ES-I3 (cell line): ENCODE data around the gene MCF2L.

ENCODE experiments used
- H3K36me3 ChIP-seq: 2 replicates; pipeline ENCODE4 v1.6.1; 2013; ENCODE audit warnings: mild to moderate bottlenecking, low read length, control low read depth, moderate library complexity; ENCODE audit not compliant: insufficient read depth
- H3K4me1 ChIP-seq: 2 replicates; pipeline ENCODE4 v1.6.1; 2013; ENCODE audit warnings: mild to moderate bottlenecking, control low read depth, low read length; ENCODE audit not compliant: insufficient read depth
- H3K9ac ChIP-seq: 2 replicates; pipeline ENCODE4 v1.6.1; 2013; ENCODE audit warnings: low read depth, mild to moderate bottlenecking, low read length, moderate library complexity
- H3K9me3 ChIP-seq: 2 replicates; pipeline ENCODE4 v1.6.1; 2013; ENCODE audit warnings: mild to moderate bottlenecking, low read length, moderate library complexity; ENCODE audit not compliant: control insufficient read depth, insufficient read depth

Gene MCF2L

GRCh38 chr13:113080361-113080831 lies 111.4 kb downstream of the MCF2L start:
- no peaks in the 10 kb centered on the region for H3K4me1 ChIP-seq
- no peak overlapping the region for H3K9ac ChIP-seq
- no peaks in the 10 kb centered on the region for H3K9me3 ChIP-seq
- no peaks in the 10 kb centered on the region for H3K36me3 ChIP-seq

- no peaks in the 10 kb centered on the region for H3K36me3 ChIP-seq
- no peak overlapping the region for H3K9ac ChIP-seq
- no peaks in the 10 kb centered on the region for H3K9me3 ChIP-seq
- H3K4me1 ChIP-seq, result no peaks in the 10 kb centered on the region
Measured at GRCh38 chr13:113080901-113081521, 112.0 kb downstream of the MCF2L start.

- Histone ChIP-seq H3K9ac (no peak overlapping the region), H3K9me3 (no peaks in the 10 kb centered on the region), H3K4me1 (no peaks in the 10 kb centered on the region), H3K36me3 (no peaks in the 10 kb centered on the region)
Measured at GRCh38 chr13:113082198-113083021, 113.4 kb downstream of the MCF2L start.

- H3K9me3 ChIP-seq, result no peaks in the 10 kb centered on the region
- H3K4me1 ChIP-seq, result no peaks in the 10 kb centered on the region
- H3K9ac ChIP-seq, result no peak overlapping the region
- no peaks in the 10 kb centered on the region for H3K36me3 ChIP-seq
Measured at GRCh38 chr13:113083022-113083373, 114.0 kb downstream of the MCF2L start.

- H3K9ac ChIP-seq, result no peak overlapping the region
- H3K9me3 ChIP-seq, result no peaks in the 10 kb centered on the region
- no peaks in the 10 kb centered on the region for H3K4me1 ChIP-seq
- no peaks in the 10 kb centered on the region for H3K36me3 ChIP-seq
Measured at GRCh38 chr13:113083402-113084061, 114.5 kb downstream of the MCF2L start.

GRCh38 chr13:113084094-113084942 lies 115.3 kb downstream of the MCF2L start:
- Histone ChIP-seq H3K9ac (no peak overlapping the region), H3K9me3 (no peaks in the 10 kb centered on the region), H3K4me1 (no peaks in the 10 kb centered on the region), H3K36me3 (no peaks in the 10 kb centered on the region)

- H3K9ac ChIP-seq, result no peak overlapping the region
- no peaks in the 10 kb centered on the region for H3K9me3 ChIP-seq
- H3K36me3 ChIP-seq, result no peaks in the 10 kb centered on the region
- no peaks in the 10 kb centered on the region for H3K4me1 ChIP-seq
Measured at GRCh38 chr13:113084943-113085540, 116.0 kb downstream of the MCF2L start.

GRCh38 chr13:113086031-113086750 lies 117.2 kb downstream of the MCF2L start:
- Histone ChIP-seq H3K9me3 (no peaks in the 10 kb centered on the region), H3K36me3 (no peaks in the 10 kb centered on the region), H3K4me1 (no peaks in the 10 kb centered on the region), H3K9ac (no peak overlapping the region)

- Histone ChIP-seq H3K4me1 (no peaks in the 10 kb centered on the region), H3K9ac (no peak overlapping the region), H3K36me3 (no peaks in the 10 kb centered on the region), H3K9me3 (no peaks in the 10 kb centered on the region)
Measured at GRCh38 chr13:113086991-113087922, 118.2 kb downstream of the MCF2L start.

GRCh38 chr13:113087923-113088690 lies 119.1 kb downstream of the MCF2L start:
- Histone ChIP-seq H3K9ac (no peak overlapping the region), H3K4me1 (no peaks in the 10 kb centered on the region), H3K36me3 (no peaks in the 10 kb centered on the region), H3K9me3 (no peaks in the 10 kb centered on the region)

- Histone ChIP-seq H3K9ac (no peak overlapping the region), H3K9me3 (no peaks in the 10 kb centered on the region), H3K36me3 (no peaks in the 10 kb centered on the region), H3K4me1 (no peaks in the 10 kb centered on the region)
Measured at GRCh38 chr13:113088691-113089020, 119.6 kb downstream of the MCF2L start.

- no peak overlapping the region for H3K9ac ChIP-seq
- H3K9me3 ChIP-seq, result no peaks in the 10 kb centered on the region
- H3K4me1 ChIP-seq, result no peaks in the 10 kb centered on the region
- H3K36me3 ChIP-seq, result no peaks in the 10 kb centered on the region
Measured at GRCh38 chr13:113089693-113090414, 120.8 kb downstream of the MCF2L start.
